HG02798 (cell line): ENCODE results near the gene ARHGEF12.

ENCODE experiments used
- ATAC-seq: cut with Tn5 transposase; IDR thresholded peaks from one replicate; pipeline ENCODE4 v1.9.1; 2021; ENCODE audit warnings: mild to moderate bottlenecking; ENCODE audit not compliant: unreplicated experiment, poor library complexity

ARHGEF12 gene

GRCh38 chr11:120316880-120317688, 19.1 kb upstream of the ARHGEF12 start:
- no peak for ATAC-seq

- no peak for ATAC-seq
Observed at GRCh38 chr11:120317689-120318480, 18.3 kb upstream of the ARHGEF12 start.

GRCh38 chr11:120318906-120319305, 17.3 kb upstream of the ARHGEF12 start:
- ATAC-seq: no peak

GRCh38 chr11:120324932-120325810, 11.0 kb upstream of the ARHGEF12 start, which contains the start of gene TLCD5:
Gene TLCD5 (plus strand): TSS chr11:120325299. CDS start chr11:120327442, 2,143 bp downstream.
- ATAC-seq: peak; percentile 55

- ATAC-seq: no peak
Observed at GRCh38 chr11:120326228-120326627, 10.0 kb upstream of the ARHGEF12 start.

GRCh38 chr11:120326845-120327281, 9.3 kb upstream of the ARHGEF12 start:
- no peak for ATAC-seq

- no peak for ATAC-seq
Observed at GRCh38 chr11:120327311-120327710, 8.9 kb upstream of the ARHGEF12 start.

- ATAC-seq: no peak
Observed at GRCh38 chr11:120329556-120329955, 6.7 kb upstream of the ARHGEF12 start.

GRCh38 chr11:120330045-120330444, 6.2 kb upstream of the ARHGEF12 start:
- ATAC-seq: no peak

- ATAC-seq: no peak
Observed at GRCh38 chr11:120331301-120331996, 4.8 kb upstream of the ARHGEF12 start.

- ATAC-seq: no peak
Observed at GRCh38 chr11:120332822-120333716, 3.1 kb upstream of the ARHGEF12 start.

GRCh38 chr11:120333801-120334200, 2.4 kb upstream of the ARHGEF12 start:
- ATAC-seq: no peak

GRCh38 chr11:120334332-120334731, 1.9 kb upstream of the ARHGEF12 start:
- ATAC-seq: no peak

GRCh38 chr11:120334894-120335462, 1.2 kb upstream of the ARHGEF12 start:
- ATAC-seq: no peak

- peak; percentile 21 for ATAC-seq
Observed at GRCh38 chr11:120335556-120335907, 681 bp upstream of the ARHGEF12 start.

- ATAC-seq: peak; percentile 38
Observed at GRCh38 chr11:120336641-120337354, 585 bp downstream of the ARHGEF12 start.

GRCh38 chr11:120337355-120338106, 1.3 kb downstream of the ARHGEF12 start:
- ATAC-seq: no peak
